Tibial nerve (tissue), 4 donors: Measurements from ENCODE around the gene PSMB11. TPM values are rescaled to one million over a fixed set of nuclear protein-coding genes. Genes with fewer than 3 reads are reported as not detected.

Experiments
- DNase-seq, 2 donors: peaks; one replicate each; pipeline ENCODE4 v3.0.0-alpha.2; 2019; ENCODE audit warnings: low spot score in 2 of 2
- H3K27ac ChIP-seq, 4 donors: fragments of 200-600 bp; sonication (generic) in 3 of 4; one replicate each; pipeline ENCODE4 v1.5.1; 2017 to 2019; ENCODE audit warnings: mild to moderate bottlenecking in 1 of 4
- H3K27me3 ChIP-seq, 2 donors: fragments of 200-600 bp; sonication (generic) in 1 of 2; one replicate each; pipeline versions ENCODE4 v1.5.1 to v1.6.0; 2017 to 2019
- H3K36me3 ChIP-seq, 3 donors: fragments of 200-600 bp; sonication (generic); one replicate each; pipeline ENCODE4 v1.5.1; 2018 to 2019
- H3K4me1 ChIP-seq, 4 donors: fragments of 200-600 bp; sonication (generic) in 3 of 4; one replicate each; pipeline ENCODE4 v1.5.1; 2017 to 2019
- H3K4me3 ChIP-seq, 4 donors: fragments of 200-600 bp; sonication (generic) in 3 of 4; one replicate each; pipeline ENCODE4 v1.5.1; 2017 to 2019; ENCODE audit warnings: mild to moderate bottlenecking in 1 of 4, moderate library complexity in 1 of 4
- H3K9me3 ChIP-seq, 4 donors: fragments of 200-600 bp; sonication (generic) in 3 of 4; one replicate each; pipeline ENCODE4 v1.5.1; 2017 to 2019
- CTCF ChIP-seq, 5 experiments: fragments of 200-600 bp in 3 of 5; fragments of 450-650 bp in 2 of 5; sonication (generic) in 3 of 5; IDR thresholded peaks; one replicate each; pipeline ENCODE4 v1.5.1; 2016 to 2019; ENCODE audit warnings: antibody characterized with exemption in 5 of 5, mild to moderate bottlenecking in 3 of 5, moderate library complexity in 2 of 5
- EP300 ChIP-seq, 2 donors: sonication (generic); formaldehyde crosslinking; IDR thresholded peaks; one replicate each; pipeline ENCODE4 v1.6.1; 2017; ENCODE audit warnings: antibody characterized with exemption in 2 of 2, mild to moderate bottlenecking in 1 of 2
- POLR2A ChIP-seq, 2 donors: fragments of 450-650 bp; IDR thresholded peaks; one replicate each; pipeline ENCODE4 v1.6.1; 2017; ENCODE audit warnings: antibody characterized with exemption in 2 of 2, mild to moderate bottlenecking in 2 of 2, moderate library complexity in 2 of 2
- WGBS, 2 donors: methylation state at CpG; one replicate each; pipeline ENCODE4 v1.1.5; 2018; 5-methylcytosine and 5-hydroxymethylcytosine counted together
- total RNA-seq, 4 donors: library from RNA; depleted of rRNA; stranded (reverse); fragments of >200 nt; gene quantifications; one replicate each; pipeline ENCODE4 v1.1.0, GENCODE V29; 2016

Gene PSMB11
- total RNA-seq, 4 donors from 2014 or later, result not detected

GRCh38 chr14:23062002-23062401 is 20.0 kb downstream of the PSMB11 start:
- 21% methylated on average over 4 of the region's 4 CpGs for WGBS, 2 donors
- Histone ChIP-seq H3K27me3 (no peaks in the 10 kb centered on the region), H3K4me3 (no peak overlapping the region), H3K27ac (peak overlapping the region in 2 of 4 donors; percentile 54 to 61), H3K9me3 (no peaks in the 10 kb centered on the region), H3K4me1 (peaks cover 0 to 23% (median 3%) of the 10 kb centered on the region in 4 donors), H3K36me3 (peaks cover 5 to 85% (median 32%) of the 10 kb centered on the region in 3 donors)
- peak in 1 of 2 donors; percentile 73 for DNase-seq
- TF ChIP-seq POLR2A (IDR thresholded peaks at IDR 0.05) (no peak), CTCF (IDR thresholded peaks at IDR 0.05) (no peak), EP300 (IDR thresholded peaks at IDR 0.05) (peak in 1 of 2 donors; percentile 68)

- no peak for TF ChIP-seq CTCF (IDR thresholded peaks at IDR 0.05)
- TF ChIP-seq EP300 (IDR thresholded peaks at IDR 0.05), result no peak
- TF ChIP-seq POLR2A (IDR thresholded peaks at IDR 0.05), result no peak
- no peak for DNase-seq
- Histone ChIP-seq H3K27me3 (no peaks in the 10 kb centered on the region), H3K9me3 (no peaks in the 10 kb centered on the region), H3K27ac (no peak overlapping the region), H3K36me3 (peaks cover 5 to 100% (median 44%) of the 10 kb centered on the region in 3 donors), H3K4me3 (no peak overlapping the region), H3K4me1 (peaks cover 0 to 20% (median 5%) of the 10 kb centered on the region in 4 donors)
- whole genome bisulfite sequencing, 2 donors, result 89 to 91% methylated on average over 5 of the region's 5 CpGs
These were observed 21.6 kb downstream of the PSMB11 start for GRCh38 chr14:23063601-23064000.

- DNase-seq, result no peak
These were observed 24.4 kb downstream of the PSMB11 start for GRCh38 chr14:23066368-23066767.

GRCh38 chr14:23066855-23067744 is 25.1 kb downstream of the PSMB11 start:
- Histone ChIP-seq H3K9me3 (no peaks in the 10 kb centered on the region), H3K4me1 (peaks cover 0 to 49% (median 21%) of the 10 kb centered on the region in 4 donors), H3K4me3 (no peak overlapping the region), H3K36me3 (peaks cover 5 to 70% (median 29%) of the 10 kb centered on the region in 3 donors), H3K27me3 (no peaks in the 10 kb centered on the region), H3K27ac (no peak overlapping the region)
- 86 to 87% methylated on average over 23 of the region's 23 CpGs for WGBS, 2 donors
- no peak for TF ChIP-seq POLR2A (IDR thresholded peaks at IDR 0.05)
- TF ChIP-seq EP300 (IDR thresholded peaks at IDR 0.05), result no peak
- TF ChIP-seq CTCF (IDR thresholded peaks at IDR 0.05), result no peak
- no peak for DNase-seq

More at GRCh38 chr14:23066368-23066767, 24.4 kb downstream of the PSMB11 start:
- Histone ChIP-seq H3K27ac (no peak overlapping the region), H3K4me1 (peaks cover 0 to 45% (median 16%) of the 10 kb centered on the region in 4 donors), H3K9me3 (no peaks in the 10 kb centered on the region), H3K36me3 (peaks cover 5 to 77% (median 29%) of the 10 kb centered on the region in 3 donors), H3K27me3 (no peaks in the 10 kb centered on the region), H3K4me3 (no peak overlapping the region)
- WGBS, 2 donors, result 72 to 82% methylated on average over 3 of the region's 3 CpGs
- TF ChIP-seq EP300 (IDR thresholded peaks at IDR 0.05) (no peak), POLR2A (IDR thresholded peaks at IDR 0.05) (no peak), CTCF (IDR thresholded peaks at IDR 0.05) (no peak)
